ENCODE data around the gene CAMTA1. TPM values are rescaled to one million over a fixed set of nuclear protein-coding genes. Genes with fewer than 3 reads are reported as not detected.

The CAMTA1 gene
- total RNA-seq, 2 experiments from 2014 or later: 43.9 to 73.3 TPM

DNA sequence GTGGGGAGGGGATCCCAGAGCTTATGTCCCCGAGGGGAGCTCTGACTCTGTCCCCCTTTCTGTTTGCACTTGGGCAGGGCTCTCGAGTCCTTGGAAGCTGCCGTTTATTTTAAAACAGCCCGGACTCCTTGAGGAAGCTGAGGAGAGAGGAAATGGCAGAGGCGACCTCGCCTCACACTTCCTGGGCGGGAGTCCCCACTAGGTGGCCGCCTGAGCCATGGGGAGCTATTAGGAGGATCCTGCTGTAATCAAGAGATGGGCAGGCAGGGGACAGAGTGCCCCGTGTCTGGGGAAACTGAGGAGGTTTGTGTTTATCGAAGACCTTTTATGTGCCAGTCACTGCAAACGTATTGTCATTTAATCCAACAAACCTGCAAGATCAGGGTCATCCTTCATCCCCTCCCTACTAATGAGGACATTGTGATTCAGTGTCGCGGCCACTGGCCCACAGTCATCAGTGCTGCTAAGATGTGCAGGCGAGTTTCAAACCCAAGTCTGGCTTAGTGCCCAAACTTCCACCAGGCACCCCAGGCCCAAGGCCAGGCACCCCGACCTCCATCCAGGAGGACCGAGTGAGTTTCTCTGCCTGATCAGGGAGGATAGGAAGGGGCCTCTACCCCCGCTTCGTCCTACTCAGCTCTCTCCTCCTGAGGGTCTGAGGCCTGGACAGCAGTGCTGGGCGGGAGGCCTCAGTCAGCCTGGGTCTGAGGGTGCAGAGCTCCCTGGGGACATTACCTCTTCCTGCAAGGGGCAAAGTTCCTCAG lies 669.0 kb downstream of the CAMTA1 start:
- no TSS peak for BruUV-seq (replicated peaks)
- Histone ChIP-seq H3K9me3 (ENCODE audit: low read length) (no peaks in the 10 kb centered on the region), H3K4me2 (ENCODE audit: low read length) (no peak overlapping the region), H2AFZ (ENCODE audit: low read length) (no peak overlapping the region), H3K9me2 (ENCODE audit: insufficient read depth, low read length) (no peaks in the 10 kb centered on the region), H3K4me3 (ENCODE audit: low read depth, low read length, poor library complexity, severe bottlenecking) (no peak overlapping the region), H3K36me3 (ENCODE audit: insufficient read depth, low read length) (no peaks in the 10 kb centered on the region), H3K27ac (ENCODE audit: low read depth, low read length, poor library complexity, severe bottlenecking) (no peak overlapping the region), H4K20me1 (ENCODE audit: insufficient read depth, low read length) (no peaks in the 10 kb centered on the region), H3K79me2 (ENCODE audit: insufficient read depth, low read depth, low read length) (no peaks in the 10 kb centered on the region), H3K4me1 (ENCODE audit: insufficient read depth, low read length, poor library complexity, severe bottlenecking) (no peaks in the 10 kb centered on the region)
- TF ChIP-seq, protein P1, sequence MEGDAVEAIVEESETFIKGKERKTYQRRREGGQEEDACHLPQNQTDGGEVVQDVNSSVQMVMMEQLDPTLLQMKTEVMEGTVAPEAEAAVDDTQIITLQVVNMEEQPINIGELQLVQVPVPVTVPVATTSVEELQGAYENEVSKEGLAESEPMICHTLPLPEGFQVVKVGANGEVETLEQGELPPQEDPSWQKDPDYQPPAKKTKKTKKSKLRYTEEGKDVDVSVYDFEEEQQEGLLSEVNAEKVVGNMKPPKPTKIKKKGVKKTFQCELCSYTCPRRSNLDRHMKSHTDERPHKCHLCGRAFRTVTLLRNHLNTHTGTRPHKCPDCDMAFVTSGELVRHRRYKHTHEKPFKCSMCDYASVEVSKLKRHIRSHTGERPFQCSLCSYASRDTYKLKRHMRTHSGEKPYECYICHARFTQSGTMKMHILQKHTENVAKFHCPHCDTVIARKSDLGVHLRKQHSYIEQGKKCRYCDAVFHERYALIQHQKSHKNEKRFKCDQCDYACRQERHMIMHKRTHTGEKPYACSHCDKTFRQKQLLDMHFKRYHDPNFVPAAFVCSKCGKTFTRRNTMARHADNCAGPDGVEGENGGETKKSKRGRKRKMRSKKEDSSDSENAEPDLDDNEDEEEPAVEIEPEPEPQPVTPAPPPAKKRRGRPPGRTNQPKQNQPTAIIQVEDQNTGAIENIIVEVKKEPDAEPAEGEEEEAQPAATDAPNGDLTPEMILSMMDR (conservative IDR thresholded peaks at IDR 0.05; ENCODE audit: low read length): peak; percentile 48; the same call in 1 of the 2 replicates
- TF ChIP-seq EZH2phosphoT487 (IDR thresholded peaks at IDR 0.05; ENCODE audit: borderline replicate concordance, low read depth, low read length): no peak
- ChIA-PET POLR2A (no interaction called here), CTCF (ENCODE audit: unreplicated experiment) (interaction anchor here (0.6 kb wide), 1 partner anchor 215 kb away, joined by 3 read pairs; no protein-coding TSS in a partner anchor)
- DNase-seq (ENCODE audit: low spot score): no peak
- intact Hi-C loops (cut with micrococcal nuclease; ENCODE audit: unreplicated experiment): no loop called here

DNA sequence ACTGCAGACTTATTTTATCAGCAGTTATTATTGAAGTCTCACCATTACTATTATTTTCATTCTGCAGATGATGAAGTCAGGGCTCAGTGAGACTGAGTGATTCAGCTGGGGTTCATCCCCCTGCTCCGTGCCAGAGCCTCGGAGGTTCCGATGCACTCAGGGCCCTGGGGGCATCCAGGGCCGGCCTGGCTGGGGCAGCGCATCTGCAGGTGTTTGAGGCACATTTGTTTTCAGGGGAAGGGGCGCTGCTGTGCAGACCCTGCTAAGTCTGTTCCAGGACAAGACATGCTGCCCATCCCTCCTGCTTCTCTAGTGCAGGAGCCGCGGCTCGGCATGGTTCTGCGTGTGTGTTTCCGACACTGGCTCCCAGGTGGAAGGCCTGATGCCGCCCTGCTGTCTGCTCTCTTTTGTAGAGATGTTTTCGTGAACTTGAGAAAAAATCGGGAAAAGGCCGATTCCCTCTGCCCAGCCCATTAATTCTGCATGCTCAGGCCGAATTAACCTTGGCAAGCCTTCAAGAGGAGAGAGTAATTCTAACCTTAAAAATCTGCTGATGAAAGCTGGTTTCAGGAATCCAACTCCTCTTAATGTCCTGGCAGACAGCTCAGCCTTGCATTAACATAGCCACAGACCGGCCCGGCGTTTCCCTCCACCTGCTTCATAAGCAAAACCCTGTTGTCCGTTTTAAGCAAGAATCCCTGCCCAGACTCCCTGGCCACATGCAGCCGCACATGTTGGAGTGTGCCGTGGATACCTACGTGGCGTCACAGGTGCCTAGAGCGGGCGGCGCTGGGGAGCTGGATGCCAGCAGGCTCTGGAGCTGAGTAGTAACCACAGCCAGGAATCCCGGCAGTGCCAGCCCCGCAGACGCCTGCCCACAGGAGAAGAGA lies 669.9 kb downstream of the CAMTA1 start:
- BruUV-seq (replicated peaks): no TSS peak
- Histone ChIP-seq H3K4me3 (ENCODE audit: low read depth, low read length, poor library complexity, severe bottlenecking) (no peak overlapping the region), H3K4me1 (ENCODE audit: insufficient read depth, low read length, poor library complexity, severe bottlenecking) (no peaks in the 10 kb centered on the region), H3K9me3 (ENCODE audit: low read length) (no peaks in the 10 kb centered on the region), H3K36me3 (ENCODE audit: insufficient read depth, low read length) (no peaks in the 10 kb centered on the region), H3K4me2 (ENCODE audit: low read length) (no peak overlapping the region), H2AFZ (ENCODE audit: low read length) (no peak overlapping the region), H3K9me2 (ENCODE audit: insufficient read depth, low read length) (no peaks in the 10 kb centered on the region), H4K20me1 (ENCODE audit: insufficient read depth, low read length) (no peaks in the 10 kb centered on the region), H3K27ac (ENCODE audit: low read depth, low read length, poor library complexity, severe bottlenecking) (no peak overlapping the region), H3K79me2 (ENCODE audit: insufficient read depth, low read depth, low read length) (no peaks in the 10 kb centered on the region)
- CTCF ChIA-PET (ENCODE audit: unreplicated experiment): no interaction called here
- DNase-seq (ENCODE audit: low spot score): no peak
- intact Hi-C loops (cut with micrococcal nuclease; ENCODE audit: unreplicated experiment): no loop called here
- no peak for TF ChIP-seq EZH2phosphoT487 (IDR thresholded peaks at IDR 0.05; ENCODE audit: borderline replicate concordance, low read depth, low read length)
- POLR2A ChIA-PET: no interaction called here

DNA sequence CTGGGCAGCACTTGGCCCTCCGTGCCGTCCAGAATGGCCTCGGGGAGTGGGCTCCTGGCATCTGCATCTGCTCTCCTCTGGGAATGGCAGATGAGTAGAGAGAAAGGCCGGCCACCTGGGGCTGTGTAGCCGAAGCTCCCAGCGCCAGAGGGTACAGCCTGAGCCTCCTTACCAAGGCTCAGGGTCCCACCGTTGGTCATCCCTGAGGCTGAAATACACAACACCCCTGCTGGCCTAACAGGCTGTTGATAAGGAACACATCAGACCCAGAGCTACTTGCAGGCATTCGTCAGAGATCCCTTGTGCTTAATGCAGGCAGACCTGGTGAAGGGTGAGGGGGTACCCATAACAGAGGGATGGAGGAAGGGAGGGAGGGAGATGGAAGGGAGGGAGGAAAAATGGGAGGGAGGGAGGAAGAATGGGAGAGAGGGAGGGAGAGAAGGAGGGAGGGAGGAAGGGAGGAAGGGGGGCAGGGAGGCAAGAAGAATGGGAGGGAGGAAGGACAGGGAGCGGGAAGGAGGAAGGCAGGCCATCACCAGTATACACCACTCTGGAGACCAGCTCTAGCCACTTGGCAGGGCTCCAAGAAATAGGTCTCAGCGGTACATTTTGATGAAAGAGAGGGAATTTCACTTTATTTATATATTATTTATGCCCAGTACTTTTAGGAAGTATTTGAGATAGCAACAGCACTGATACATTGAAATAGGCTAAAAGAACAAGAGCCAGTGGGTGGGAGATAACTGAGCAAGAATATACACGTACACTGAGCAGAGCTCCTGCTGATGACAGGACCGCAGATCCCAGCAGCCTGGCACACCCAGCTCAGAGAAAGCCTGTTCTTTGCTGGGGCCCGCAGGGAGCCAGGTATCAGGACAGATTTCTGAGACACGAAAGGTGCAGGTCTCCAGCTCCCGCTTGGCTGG lies 670.8 kb downstream of the CAMTA1 start:
- Histone ChIP-seq H3K4me3 (ENCODE audit: low read depth, low read length, poor library complexity, severe bottlenecking) (no peak overlapping the region), H3K9me2 (ENCODE audit: insufficient read depth, low read length) (no peaks in the 10 kb centered on the region), H3K79me2 (ENCODE audit: insufficient read depth, low read depth, low read length) (no peaks in the 10 kb centered on the region), H3K36me3 (ENCODE audit: insufficient read depth, low read length) (no peaks in the 10 kb centered on the region), H3K4me2 (ENCODE audit: low read length) (no peak overlapping the region), H3K4me1 (ENCODE audit: insufficient read depth, low read length, poor library complexity, severe bottlenecking) (no peaks in the 10 kb centered on the region), H3K9me3 (ENCODE audit: low read length) (no peaks in the 10 kb centered on the region), H2AFZ (ENCODE audit: low read length) (no peak overlapping the region), H3K27ac (ENCODE audit: low read depth, low read length, poor library complexity, severe bottlenecking) (no peak overlapping the region), H4K20me1 (ENCODE audit: insufficient read depth, low read length) (no peaks in the 10 kb centered on the region)
- TF ChIP-seq, protein P1 (conservative IDR thresholded peaks at IDR 0.05; ENCODE audit: low read length): no peak
- BruUV-seq (replicated peaks): no TSS peak
- CTCF ChIA-PET (ENCODE audit: unreplicated experiment): no interaction called here
- DNase-seq (ENCODE audit: low spot score): no peak
- intact Hi-C loops (cut with micrococcal nuclease; ENCODE audit: unreplicated experiment): no loop called here
- POLR2A ChIA-PET: no interaction called here
